Stimulated activated CD4-positive, alpha-beta T cell treated with anti-CD3 and anti-CD28 coated beads, Interleukin-2, amount 100 ng/mL, for 4 hours (primary cell): ENCODE measurements around the gene POC1B.

ENCODE experiments used
- DNase-seq: peaks from one replicate; pipeline ENCODE4 v3.0.0-alpha.2; 2020; ENCODE audit warnings: low read depth

Gene POC1B

DNA sequence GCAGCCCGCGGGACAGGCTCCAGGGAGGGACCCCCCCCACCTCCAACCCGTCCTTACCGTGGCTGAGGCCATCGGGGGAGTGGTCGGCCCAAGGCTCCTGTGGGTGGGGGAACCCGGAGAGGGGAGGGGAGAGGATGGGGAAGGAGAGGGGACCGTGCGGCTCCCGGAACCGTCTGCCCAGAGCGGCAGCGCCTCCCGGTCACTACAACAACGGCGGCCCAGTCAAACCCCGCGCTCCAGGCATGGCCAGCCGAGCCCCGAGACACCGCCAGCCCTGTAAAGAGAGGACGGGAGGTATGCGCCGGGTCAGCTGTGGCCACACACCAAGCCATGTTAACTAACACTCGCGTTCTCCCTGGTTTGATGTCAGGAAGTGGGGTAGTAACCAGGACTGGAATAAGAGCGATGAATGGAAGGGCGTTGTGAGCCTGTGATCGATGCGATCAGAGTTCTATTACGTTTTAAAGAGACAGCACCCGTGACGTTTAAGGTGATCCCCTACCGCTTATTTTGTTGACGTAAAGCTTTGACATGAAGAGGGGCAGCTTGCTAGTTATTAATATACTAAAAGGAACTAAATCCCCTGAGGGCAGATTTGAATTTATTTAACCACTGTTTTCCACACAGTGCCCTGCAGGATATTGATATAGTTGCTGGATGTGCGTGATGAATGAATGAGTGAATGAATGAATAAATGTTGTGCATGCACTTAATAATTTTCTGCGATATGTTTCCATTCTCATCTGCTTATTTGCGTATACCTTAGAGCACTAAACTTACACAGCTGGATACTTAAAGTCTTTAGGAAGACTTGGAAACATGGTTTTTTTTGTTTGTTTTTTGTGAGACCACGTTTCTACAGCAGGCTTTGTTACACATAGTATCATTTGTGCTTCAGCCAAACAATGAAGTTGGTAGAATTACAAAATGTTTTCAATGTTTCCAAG, at the start of gene POC1B:
Gene POC1B, minus strand, starts transcription at position 224 of the 947 bp plus-strand sequence. Its CDS starts 152 bp downstream, at position 72.
- peak; percentile 52 for DNase-seq

DNA sequence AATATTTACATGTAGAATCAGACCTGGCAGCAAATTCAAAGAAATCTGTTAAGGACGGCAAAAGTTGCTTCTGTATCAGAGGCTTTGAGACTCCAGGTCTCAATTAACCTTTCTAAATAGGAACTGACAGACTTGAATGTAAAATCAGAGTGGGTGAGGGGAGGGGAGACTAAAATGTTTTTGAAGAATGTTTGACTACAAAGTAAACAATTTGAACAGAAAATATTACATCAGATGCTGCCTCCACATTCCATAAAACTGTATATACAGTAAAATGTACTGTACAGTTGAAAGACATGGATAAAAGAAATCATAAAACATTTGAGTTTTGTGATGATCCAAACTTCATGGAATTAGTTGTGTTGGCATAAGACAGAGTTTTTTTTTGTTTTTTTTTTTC, 49.5 kb upstream of the POC1B start:
- DNase-seq = no peak

- no peak for DNase-seq
Observed at GRCh38 chr12:89574736-89575208, 48.9 kb upstream of the POC1B start.

- DNase-seq = no peak
Observed at GRCh38 chr12:89573051-89573810, 47.4 kb upstream of the POC1B start.

GRCh38 chr12:89571491-89572195, 45.8 kb upstream of the POC1B start:
- DNase-seq = no peak

- DNase-seq = no peak
Observed at GRCh38 chr12:89568484-89568883, 42.6 kb upstream of the POC1B start.

DNA sequence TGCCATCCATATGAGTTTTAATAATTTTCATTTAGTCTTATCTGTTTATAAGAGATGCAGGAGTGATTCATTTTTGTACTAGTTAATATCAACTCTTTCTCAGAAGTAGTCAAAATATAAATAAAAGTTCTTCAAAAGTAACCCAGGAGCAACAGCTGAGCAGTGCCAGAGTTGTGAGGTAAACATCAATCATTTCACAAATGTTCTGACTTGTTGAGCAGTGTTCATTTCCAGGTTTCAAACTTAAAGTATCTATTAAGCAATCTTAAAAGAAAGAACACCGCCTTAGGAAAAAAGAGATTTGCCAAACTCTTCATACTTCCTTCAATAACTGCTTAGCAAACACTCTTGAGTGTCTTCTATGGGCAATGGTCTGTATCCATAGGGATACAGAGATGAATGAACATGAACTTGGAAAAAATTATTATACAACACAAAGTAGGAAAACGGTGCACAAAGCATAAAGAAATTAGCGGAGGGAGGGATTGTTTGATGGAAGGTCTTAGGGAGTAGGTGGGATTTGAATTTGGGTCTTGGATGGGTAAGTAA, 41.9 kb upstream of the POC1B start:
- DNase-seq = no peak

DNA sequence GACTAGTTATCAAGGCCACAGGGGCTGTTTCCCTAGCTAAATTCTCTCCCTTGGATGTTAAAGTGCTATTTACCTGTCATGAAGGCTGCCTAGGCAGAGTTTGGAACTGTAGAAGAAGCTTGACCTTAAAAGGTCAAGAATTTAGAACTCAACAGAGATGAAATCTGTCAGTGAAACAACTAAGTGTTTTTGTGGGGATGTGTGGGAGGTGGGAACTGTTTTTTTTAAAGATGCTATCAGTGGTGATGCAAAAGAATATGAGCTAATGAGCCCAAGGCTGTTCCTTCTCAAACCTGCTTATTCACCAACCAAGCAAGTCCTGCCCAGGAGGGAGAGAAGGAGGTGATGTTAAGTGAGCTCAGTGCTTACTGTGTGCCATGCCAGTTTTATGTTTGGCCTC, 40.8 kb upstream of the POC1B start:
- DNase-seq = no peak

- no peak for DNase-seq
Observed at GRCh38 chr12:89565002-89565401, 39.2 kb upstream of the POC1B start.

DNA sequence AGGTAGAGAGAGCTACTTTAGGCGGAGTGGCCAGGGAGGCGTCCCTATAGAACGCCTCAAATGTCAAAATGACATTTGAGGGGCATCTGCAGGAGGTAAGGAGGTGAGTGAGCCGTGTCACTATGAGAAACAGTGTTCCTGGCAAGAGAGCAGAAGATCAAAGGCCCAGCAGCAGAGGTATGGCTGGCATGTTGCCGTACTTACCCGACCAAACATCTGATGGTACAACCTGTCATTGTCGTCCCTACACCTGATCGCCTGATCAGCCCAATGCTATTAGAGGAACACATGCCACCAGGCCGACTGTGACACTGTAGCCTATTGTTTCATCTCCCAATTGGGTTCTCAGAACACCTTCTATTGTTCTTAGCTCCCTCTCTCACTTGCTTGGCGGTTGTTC, 33.9 kb upstream of the POC1B start:
- DNase-seq = no peak

DNA sequence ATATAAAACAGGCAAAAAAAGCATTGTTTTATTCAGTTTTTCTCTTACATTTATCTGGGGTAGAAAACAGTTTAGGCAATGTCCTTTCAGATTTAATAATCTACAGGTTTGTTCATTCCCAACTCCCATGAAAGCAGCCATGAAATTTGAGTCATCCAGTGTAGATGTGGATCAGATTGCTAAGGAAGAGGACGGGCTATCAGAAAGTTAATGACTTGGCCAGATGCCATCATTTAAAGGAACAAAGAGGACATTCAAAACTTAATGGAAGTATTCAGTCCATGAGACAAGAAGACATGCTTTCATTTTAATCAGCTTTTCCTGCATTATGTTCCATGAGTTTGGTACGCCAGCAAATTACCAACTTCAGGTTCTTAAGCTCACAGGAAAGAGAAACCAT, 31.1 kb upstream of the POC1B start:
- no peak for DNase-seq

GRCh38 chr12:89552376-89552775, 26.5 kb upstream of the POC1B start:
- no peak for DNase-seq

DNA sequence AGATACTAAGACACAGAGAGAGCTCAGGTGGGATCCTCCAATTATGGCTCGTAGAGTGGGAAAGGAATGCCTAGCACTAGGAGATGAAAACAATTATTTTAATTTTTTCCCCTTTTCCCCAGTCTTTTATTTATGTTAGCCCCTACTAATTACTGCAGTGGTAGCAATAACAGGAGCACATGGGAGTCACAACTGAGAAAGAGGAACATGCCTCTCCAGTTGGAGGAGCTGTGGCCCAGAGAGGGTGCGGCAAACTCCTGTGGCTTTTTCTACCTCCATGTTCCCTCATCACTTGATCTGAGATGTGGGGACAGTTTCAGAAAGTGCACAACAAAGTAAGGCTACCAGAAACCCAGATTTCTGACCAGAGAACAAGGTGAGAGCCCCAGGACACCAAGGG, 25.9 kb upstream of the POC1B start:
- DNase-seq = no peak

DNA sequence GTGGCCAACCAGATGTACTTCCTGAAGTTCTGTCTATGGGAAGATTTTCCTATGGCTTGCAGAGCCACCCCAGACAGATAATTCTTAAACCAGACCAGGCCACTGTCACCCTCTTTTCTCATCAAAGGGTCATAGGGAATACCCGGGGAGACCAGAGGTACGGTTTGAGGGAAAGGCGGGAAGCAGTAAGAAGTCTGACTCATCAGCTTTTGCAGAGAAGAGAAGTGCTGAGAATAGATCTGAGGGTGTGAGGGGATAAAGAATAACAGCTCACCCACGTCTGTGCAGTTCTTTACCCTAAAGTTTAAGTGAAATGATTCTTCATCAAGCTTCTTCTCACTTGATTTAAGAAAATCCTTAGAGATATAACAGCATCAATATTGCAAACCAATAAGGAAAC, 21.3 kb upstream of the POC1B start:
- DNase-seq = no peak

GRCh38 chr12:89546151-89546550, 20.3 kb upstream of the POC1B start:
- DNase-seq = no peak

DNA sequence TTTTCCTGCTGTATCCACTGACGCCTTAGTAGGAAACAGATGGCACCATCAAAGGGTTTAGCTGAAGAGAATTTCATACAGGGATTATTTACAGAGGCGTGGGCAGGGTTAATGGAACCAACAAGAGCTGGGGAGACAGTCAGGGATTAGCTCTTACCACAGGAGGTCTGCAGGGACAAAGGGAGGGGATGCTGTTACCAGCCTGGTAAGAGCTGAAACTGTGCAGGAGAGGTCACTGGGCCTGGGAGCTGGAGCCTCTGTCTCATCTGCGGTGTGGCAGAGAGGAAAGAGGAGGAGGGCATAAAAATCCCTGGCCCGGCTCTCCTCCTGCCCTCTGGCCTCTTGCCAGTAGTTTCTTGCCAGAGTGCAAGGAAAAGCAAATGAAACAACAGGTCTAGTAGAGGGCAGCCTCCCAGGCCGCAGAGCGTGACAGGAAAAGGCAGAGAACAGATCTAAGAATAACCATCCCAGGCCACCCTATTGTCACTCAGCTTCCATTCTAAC, 18.9 kb upstream of the POC1B start:
- no peak for DNase-seq

GRCh38 chr12:89544022-89544421, 18.2 kb upstream of the POC1B start:
- no peak for DNase-seq

DNA sequence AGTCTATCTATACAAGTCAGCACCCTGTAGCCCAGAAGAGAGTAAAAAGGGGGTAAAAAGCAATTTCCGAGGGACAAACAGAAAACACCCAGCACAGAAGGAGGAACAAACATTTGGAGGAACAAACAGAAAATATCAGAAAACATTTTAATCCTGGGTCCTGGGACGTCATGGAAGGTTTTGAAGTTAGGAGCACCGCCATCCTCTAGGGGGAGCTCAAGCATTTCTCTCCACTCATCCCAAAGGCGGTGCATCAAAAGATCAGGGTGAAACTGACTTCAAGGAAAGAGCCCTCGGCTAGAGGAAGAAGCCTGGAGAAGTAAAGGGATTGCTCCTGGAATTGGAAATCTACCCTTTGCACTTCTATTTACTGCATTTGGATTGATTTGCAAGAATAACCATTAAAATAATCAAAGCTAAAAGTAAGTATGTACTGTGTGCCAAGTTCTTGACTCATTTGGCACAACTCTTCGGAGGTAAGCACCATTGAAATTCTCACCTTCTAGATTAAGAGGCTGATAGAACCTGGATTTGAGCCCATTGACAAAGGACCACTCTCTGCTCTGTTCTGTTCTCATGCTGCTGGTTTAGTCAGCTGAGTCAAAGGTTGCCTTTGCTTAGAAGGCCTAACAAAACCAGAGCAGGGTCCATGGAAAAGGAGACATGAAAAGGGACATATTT, 17.2 kb upstream of the POC1B start:
- DNase-seq = peak; percentile 46

DNA sequence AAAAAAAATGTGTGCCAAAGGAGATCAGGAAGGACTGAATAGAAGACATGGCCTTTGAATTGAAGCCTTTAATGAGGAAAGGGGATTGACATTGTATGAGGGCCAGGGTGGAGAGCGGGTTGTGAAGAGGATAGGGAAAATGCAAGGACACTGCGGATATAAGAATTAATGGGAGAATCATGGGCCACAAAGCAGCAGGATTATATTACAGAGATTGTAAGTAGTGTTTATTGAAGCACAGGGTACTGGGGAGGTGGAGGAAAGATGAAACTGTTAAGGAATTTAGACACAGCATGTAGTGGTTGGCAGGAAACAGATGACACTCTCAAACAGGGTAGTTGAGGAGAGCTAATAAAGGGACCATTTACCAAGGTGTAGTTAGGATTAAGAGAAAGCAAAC, 16.4 kb upstream of the POC1B start:
- no peak for DNase-seq

DNA sequence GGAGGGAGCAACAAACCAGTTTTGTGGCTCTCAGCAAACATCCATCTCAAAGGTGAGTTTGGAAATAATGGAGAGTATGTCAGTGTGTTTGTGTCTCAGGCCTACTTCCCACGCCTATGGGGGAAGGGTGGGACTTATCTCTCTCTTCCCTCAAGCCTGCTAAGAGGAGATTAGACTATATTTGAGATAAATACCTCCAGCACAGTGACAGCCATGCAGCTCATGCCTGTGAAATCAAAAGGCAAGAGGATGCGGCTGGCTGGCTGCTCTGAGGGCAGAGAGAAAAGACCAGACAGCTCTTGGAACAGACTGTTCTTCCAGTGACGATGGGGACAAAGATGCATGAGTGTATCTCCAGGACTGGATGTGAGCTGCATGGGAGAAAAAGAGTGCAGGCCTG, 14.7 kb upstream of the POC1B start:
- DNase-seq = no peak
